Right ventricle myocardium superior (tissue), 1 donor: Measurements from ENCODE around the gene AHRR. TPM values are rescaled to one million over a fixed set of nuclear protein-coding genes. Genes with fewer than 3 reads are reported as not detected.
"Not testable (repeated sequence)": the region's sequence is repeated elsewhere in the genome, so short reads cannot be mapped to it uniquely, and the experiment has no call there.

Source experiments
- ATAC-seq: fragments of 200-7000 bp; cut with Tn5 transposase; one replicate; pipeline ENCODE4 v1.9.1; 2020; ENCODE audit warnings: mild to moderate bottlenecking; ENCODE audit not compliant: poor library complexity
- DNase-seq: peaks from one replicate; pipeline ENCODE4 v3.0.0-alpha.2; 2020
- intact Hi-C: fragments of 100-400 bp; cut with DNase I; formaldehyde crosslinking; loops from one replicate; pipeline ENCODE4 v1.11.2; 2022
- total RNA-seq: library from RNA; stranded (reverse); fragmentation: NEBNext Ultra II Directional; extraction: Animal tissue kit (Norgen Biotek cat#: 25700); gene quantifications from one replicate; pipeline ENCODE4 v1.2.1, GENCODE V29; 2021
- donor health status: DM: no; HTN: yes; CAD: no; lungs with severe emphysema.

Gene AHRR
- total RNA-seq, 1 donor from 2014 or later, result 1.8 TPM

- ATAC-seq, result peak; percentile 88
- DNase-seq, result peak; percentile 87
- intact Hi-C loops, result not testable (repeated sequence)
These were observed 93.7 kb downstream of the AHRR start for GRCh38 chr5:414991-415927.

DNA sequence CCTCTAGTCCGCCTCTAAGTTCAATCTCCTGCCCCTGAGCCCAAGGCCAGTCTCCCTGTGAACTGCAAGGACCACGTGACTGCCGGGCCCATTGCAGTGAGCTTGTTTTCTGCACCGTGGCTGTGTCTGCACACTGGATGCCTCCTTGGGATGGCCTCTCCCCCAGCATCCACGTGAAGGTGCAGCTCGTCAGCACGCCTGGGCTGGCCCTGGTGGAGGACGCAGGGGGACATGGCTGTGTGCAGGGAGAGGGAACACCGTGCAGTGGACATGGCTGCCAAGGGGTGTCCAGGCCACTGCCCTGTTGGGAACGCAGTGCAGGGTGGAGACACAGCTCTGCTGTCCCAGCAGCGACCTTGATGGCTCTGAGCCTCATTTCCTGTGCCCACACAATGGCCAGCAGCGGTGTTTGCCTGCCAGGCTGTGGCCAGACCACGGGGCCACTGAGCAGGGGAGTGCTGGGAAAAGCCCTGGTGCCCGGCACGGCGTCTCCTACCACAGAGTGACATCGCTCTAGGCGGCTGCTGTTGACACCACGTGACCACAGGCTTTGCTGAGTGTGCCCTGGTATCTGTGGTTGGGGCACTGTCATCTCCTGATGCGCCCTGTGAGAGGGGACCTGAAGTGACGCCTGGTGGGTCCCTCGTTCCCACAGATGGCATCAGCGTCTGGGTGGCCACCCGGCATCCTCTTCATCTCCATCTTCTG, 94.6 kb downstream of the AHRR start:
- DNase-seq (peak; percentile 51), ATAC-seq (peak; percentile 38)
- intact Hi-C loops, result no loop called here

- intact Hi-C loops, result no loop called here
- ATAC-seq (no peak), DNase-seq (peak; percentile 39)
These were observed 95.1 kb downstream of the AHRR start for GRCh38 chr5:416636-416960.

DNA sequence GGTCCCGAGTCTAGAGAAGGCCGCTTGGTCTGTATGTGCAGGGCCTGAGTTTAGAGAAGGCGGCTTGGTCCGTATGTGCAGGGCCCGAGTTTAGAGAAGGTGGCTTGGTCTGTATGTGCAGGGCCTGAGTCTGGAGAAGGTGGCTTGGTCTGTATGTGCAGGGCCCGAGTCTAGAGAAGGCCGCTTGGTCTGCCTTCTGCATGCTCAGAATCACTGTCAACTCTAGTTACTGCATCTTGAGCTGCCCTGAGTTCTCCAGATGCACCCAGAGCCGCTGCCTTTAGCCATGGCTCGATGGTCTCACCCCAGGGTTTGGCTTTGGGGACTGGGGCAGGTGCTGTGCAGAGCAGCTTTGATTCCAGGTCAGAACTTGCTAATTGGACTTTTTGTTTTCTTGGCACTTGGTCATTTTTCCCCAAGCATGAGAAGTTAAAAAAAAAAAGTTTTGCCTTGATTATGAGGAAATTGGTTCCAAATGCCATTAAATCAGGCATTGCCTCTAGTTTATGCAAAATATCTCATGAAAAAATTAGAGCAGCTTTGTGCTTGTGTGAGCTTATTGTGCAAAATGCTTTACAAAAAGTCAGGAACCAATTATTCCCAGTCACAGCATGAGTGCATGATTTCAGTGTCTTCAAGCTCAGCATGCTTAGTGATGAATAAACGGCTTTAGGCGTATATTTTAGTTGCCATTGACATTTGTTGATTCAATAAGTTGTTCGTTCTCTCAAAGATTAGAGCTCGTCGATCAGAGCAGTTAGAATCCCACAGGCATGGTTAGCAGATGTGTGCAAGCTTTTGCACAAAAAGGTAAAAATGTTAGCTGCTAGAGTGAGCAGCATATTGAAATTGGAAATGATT, 96.0 kb downstream of the AHRR start:
- intact Hi-C loops, result no loop called here
- DNase-seq (no peak), ATAC-seq (no peak)

DNA sequence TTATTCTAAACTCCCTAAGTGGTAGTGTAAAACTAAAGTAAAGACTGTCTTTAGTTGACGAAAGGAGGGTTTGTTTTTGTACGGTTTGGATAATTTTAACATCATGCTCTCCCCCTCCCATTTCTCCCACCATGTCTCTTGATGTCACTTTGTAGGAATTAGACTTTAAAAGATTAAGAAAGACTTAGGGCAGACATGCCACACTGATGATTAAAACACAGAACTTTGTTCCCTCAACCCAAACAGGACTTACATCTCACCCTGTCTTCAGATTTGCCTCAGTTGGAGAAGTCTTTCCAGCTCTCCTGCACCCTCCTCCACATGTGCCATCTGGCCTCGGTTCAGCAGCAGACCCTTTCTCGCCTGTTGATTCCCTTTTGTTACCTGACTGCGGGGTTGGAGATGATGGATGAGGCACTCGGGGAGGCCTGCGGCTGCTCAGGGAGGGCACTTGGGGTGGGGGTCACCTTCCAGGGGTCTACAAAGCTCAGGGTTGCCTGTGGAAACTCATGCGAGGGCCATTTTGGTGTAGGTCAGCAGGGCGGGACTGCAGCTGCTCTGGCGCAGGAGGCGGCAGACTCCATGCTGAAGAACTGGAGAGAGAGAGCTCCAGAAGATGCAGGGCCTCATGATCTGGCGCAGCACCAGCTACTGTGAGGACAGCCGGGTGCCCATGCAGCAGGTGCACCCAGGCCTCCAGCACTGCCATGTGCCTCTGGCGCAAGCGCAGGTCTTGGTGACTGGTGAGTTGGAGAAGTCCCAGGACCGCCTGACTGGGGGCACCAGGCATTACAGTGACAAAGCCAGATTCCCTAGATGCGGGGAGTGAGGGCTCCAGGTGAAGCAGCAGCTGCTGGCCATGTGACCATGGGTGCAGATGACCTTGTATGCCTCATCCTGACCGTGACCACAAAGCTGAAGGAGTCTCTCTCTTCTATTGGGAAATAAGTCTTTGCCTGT, 96.9 kb downstream of the AHRR start:
- DNase-seq, result no peak

GRCh38 chr5:419970-420369, 98.5 kb downstream of the AHRR start:
- DNase-seq, result no peak
- intact Hi-C loops, result no loop called here
- ATAC-seq, result no peak

More for the DNA sequence above, 96.9 kb downstream of the AHRR start:
- ATAC-seq, result no peak
- intact Hi-C loops, result no loop called here

DNA sequence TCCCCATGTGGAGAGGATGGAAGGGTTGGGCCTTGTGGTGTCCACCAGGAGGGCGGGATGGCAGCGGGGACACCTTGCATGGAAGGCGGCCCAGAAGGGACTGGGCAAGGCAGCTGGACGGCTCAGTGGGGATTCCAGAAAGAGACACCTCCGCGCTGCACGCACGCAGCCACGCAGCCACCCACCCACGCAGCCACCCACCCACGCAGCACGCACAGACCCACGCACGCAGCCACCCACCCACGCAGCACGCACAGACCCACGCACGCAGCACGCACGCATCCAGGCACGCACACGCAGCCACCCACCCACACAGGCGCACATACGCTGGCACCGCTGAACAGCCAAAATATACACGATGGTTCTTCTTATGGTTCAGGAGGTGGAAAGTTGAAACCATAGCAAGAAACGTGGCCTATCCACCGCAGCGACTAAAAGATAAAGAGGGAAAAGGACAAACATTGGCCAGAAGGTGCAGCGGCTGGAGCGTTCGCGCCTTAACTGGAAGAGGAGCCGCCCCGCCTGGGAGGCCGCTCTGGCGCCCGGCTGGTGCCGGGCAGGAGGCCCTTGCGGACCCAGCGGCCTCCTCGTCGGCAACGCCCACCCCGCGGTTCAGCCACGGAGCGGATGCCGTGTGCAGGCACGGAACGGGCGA, 99.2 kb downstream of the AHRR start:
- no peak for ATAC-seq

DNA sequence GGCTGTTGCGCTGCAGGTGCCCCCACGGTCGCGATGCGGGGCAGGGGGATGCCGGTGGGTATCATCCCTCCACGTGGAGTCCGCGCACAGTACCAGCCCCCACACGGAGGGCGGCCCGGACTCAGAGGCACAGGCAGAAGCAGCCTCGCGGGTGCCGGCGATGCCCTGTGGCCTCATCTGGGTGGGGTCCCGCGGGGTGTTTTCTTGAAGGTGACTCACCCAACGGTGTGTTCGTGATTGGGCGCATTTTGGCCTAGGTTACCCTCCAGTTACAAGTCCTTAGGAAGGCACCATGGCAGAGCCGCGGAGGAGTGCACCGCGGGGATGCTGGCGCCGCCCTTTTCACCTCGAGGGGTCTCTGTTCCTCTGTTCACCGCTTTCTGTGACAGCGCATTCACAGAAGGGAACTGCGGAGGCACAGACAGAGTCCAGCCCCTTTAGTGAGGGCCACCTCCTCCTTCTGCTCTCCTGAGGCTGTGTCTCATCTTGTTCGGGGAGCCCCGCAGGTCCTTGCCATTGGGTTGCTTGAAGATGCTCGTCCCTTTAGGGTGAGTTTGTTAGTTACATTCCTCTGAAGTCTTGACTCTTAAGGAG, 99.9 kb downstream of the AHRR start:
- ATAC-seq (no peak), DNase-seq (no peak)
- intact Hi-C loops, result no loop called here

More for the DNA sequence above, 99.2 kb downstream of the AHRR start:
- DNase-seq, result no peak
- intact Hi-C loops, result no loop called here

DNA sequence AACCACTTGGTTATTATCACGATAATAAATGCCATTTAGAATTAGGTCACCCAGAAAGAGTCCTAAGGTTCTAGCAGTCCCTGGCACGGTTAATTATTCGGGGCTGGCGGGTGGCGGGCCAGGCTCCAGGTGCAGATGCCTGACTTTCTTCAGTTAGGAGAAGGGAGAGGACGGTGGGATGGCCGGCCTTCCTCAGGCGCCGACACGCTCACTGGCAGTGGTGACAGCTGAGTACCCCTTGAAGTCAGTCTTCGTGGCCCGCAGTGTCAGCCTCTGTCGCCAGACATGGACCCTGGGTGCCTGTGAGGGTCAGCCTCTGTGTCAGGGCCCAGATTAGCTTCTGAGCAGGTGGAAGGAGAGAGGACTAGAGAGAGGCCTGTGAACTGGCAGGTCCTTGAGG, 100.4 kb downstream of the AHRR start:
- DNase-seq (no peak), ATAC-seq (no peak)
- intact Hi-C loops, result no loop called here

GRCh38 chr5:422323-423232, 101.1 kb downstream of the AHRR start:
- no peak for ATAC-seq
- intact Hi-C loops, result no loop called here
- no peak for DNase-seq

DNA sequence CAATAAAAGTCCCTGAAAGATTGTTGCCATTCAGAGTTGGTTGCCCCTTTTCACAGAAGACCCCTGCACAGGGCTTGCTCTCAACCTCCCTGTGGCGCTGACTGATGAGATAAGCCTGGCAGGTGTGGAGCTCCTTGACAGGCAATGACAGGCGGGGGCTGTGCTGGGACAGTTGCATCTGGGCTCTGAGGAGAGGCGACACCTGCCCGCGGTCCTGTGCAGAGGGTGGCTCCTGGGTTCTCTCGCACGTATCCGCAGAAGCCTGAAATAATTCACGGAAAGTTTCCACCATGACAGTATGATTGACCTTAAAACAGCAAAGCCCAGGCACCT, 101.7 kb downstream of the AHRR start:
- ATAC-seq (no peak), DNase-seq (no peak)
- intact Hi-C loops, result no loop called here

- DNase-seq (no peak), ATAC-seq (no peak)
- intact Hi-C loops, result no loop called here
These were observed 102.2 kb downstream of the AHRR start for GRCh38 chr5:423626-424261.

GRCh38 chr5:424301-425110, 103.0 kb downstream of the AHRR start:
- DNase-seq (no peak), ATAC-seq (no peak)
- intact Hi-C loops, result no loop called here

DNA sequence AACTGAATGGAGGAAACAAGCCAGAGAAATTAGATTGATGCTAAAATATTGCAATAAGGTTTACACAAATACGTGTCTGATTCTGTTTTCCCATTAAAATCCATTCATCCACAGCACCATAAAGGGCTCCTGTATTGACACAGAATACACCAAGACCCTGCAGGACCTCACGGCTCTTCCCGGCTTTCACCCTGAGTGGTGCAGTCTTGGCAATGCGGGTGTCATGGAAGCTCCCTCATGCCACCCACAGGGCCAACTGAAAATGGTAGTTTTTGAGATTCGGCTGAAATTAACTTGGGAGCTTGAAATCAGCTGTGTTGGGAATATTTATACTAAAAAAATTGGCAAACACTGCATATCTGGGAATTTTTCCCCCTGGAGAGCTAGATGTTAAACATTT, 104.2 kb downstream of the AHRR start:
- ATAC-seq, result no peak
- intact Hi-C loops, result no loop called here
- no peak for DNase-seq

- intact Hi-C loops, result no loop called here
- ATAC-seq (no peak), DNase-seq (no peak)
These were observed 105.0 kb downstream of the AHRR start for GRCh38 chr5:426392-426976.
